Natural killer cell (primary cell): ENCODE data around the gene FRRS1L. TPM values are rescaled to one million over a fixed set of nuclear protein-coding genes. Genes with fewer than 3 reads are reported as not detected.

Source experiments
- ATAC-seq, 3 donors: fragments of 150-1000 bp in 2 of 3; fragments of 200-7000 bp in 1 of 3; cut with Tn5 transposase; 1 replicate in 1 of 3; 2 replicates in 2 of 3; pipeline ENCODE4 v1.10.0; 2021; ENCODE audit warnings: mild to moderate bottlenecking in 2 of 3, moderate library complexity in 2 of 3
- DNase-seq, 2 donors: peaks; one replicate each; pipeline versions ENCODE4 v3.0.0 to v3.0.0-alpha.2; 2013 to 2021; ENCODE audit warnings: mixed read lengths in 1 of 2
- H3K27ac ChIP-seq: one replicate; pipeline ENCODE4 v1.5.1; 2013; ENCODE audit warnings: mild to moderate bottlenecking, low read length
- H3K27me3 ChIP-seq: one replicate; pipeline ENCODE4 v1.6.1; 2013; ENCODE audit warnings: low read length; ENCODE audit not compliant: control insufficient read depth, insufficient read depth
- H3K36me3 ChIP-seq: one replicate; pipeline ENCODE4 v1.6.1; 2013; ENCODE audit warnings: low read length; ENCODE audit not compliant: control insufficient read depth, insufficient read depth
- H3K4me1 ChIP-seq: one replicate; pipeline ENCODE4 v1.6.1; 2013; ENCODE audit warnings: low read length; ENCODE audit not compliant: control insufficient read depth, insufficient read depth
- H3K4me3 ChIP-seq: one replicate; pipeline ENCODE4 v1.5.1; 2013; ENCODE audit warnings: low read length
- H3K9me3 ChIP-seq: one replicate; pipeline ENCODE4 v1.6.1; 2013; ENCODE audit warnings: low read length; ENCODE audit not compliant: control insufficient read depth, insufficient read depth
- H3K27ac Mint-ChIP-seq, 2 donors: one replicate each; pipeline ENCODE4 v1.8.0; 2022; ENCODE audit warnings: mild to moderate bottlenecking in 2 of 2, mixed read lengths in 2 of 2, moderate library complexity in 1 of 2
- H3K27me3 Mint-ChIP-seq, 2 donors: one replicate each; pipeline ENCODE4 v1.8.0; 2022; ENCODE audit warnings: low read depth in 2 of 2, mixed read lengths in 2 of 2
- H3K36me3 Mint-ChIP-seq: one replicate; pipeline ENCODE4 v1.8.0; 2022; ENCODE audit warnings: mixed read lengths
- H3K4me1 Mint-ChIP-seq, 2 donors: one replicate each; pipeline ENCODE4 v1.8.0; 2022; ENCODE audit warnings: mixed read lengths in 2 of 2
- H3K4me3 Mint-ChIP-seq: one replicate; pipeline ENCODE4 v1.8.0; 2022; ENCODE audit warnings: mild to moderate bottlenecking, moderate library complexity, mixed read lengths
- H3K9me3 Mint-ChIP-seq, 2 donors: one replicate each; pipeline ENCODE4 v1.8.0; 2022; ENCODE audit warnings: mixed read lengths in 2 of 2
- WGBS: methylation state at CpG from one replicate; pipeline ENCODE4 v1.1.7; 2013; ENCODE audit warnings: missing lambda C conversion rate; ENCODE audit not compliant: insufficient coverage; 5-methylcytosine and 5-hydroxymethylcytosine counted together
- intact Hi-C: fragments of 100-400 bp; cut with micrococcal nuclease; formaldehyde crosslinking; loops from one replicate; pipeline ENCODE4 v1.14.2; 2022
- total RNA-seq, 4 donors: library from RNA; stranded (reverse); fragments of 120-200 nt in 1 of 4; gene quantifications; one replicate each; pipeline versions ENCODE4 v1.2.3 to v1.2.4, GENCODE V29; 2013 to 2022
- TF ChIP-seq, protein P1 (sequence below): fragments of 200-600 bp; IDR thresholded peaks from one replicate; pipeline ENCODE4 v1.8.0; 2022; ENCODE audit warnings: antibody characterized with exemption

The FRRS1L gene
- total RNA-seq, 3 donors from 2014 or later (not counting 1 experiment from before 2014, with no cell fraction given) = not detected

GRCh38 chr9:109085510-109085909 is 81.5 kb downstream of the FRRS1L start:
- Histone ChIP-seq H3K4me3 (no peak overlapping the region), H3K27me3 (no peaks in the 10 kb centered on the region), H3K27ac (no peak overlapping the region), H3K4me1 (no peaks in the 10 kb centered on the region), H3K36me3 (peaks cover 46% of the 10 kb centered on the region), H3K9me3 (no peaks in the 10 kb centered on the region)
- no peaks in the 10 kb centered on the region for H3K9me3 Mint-ChIP-seq
- TF ChIP-seq, protein P1, sequence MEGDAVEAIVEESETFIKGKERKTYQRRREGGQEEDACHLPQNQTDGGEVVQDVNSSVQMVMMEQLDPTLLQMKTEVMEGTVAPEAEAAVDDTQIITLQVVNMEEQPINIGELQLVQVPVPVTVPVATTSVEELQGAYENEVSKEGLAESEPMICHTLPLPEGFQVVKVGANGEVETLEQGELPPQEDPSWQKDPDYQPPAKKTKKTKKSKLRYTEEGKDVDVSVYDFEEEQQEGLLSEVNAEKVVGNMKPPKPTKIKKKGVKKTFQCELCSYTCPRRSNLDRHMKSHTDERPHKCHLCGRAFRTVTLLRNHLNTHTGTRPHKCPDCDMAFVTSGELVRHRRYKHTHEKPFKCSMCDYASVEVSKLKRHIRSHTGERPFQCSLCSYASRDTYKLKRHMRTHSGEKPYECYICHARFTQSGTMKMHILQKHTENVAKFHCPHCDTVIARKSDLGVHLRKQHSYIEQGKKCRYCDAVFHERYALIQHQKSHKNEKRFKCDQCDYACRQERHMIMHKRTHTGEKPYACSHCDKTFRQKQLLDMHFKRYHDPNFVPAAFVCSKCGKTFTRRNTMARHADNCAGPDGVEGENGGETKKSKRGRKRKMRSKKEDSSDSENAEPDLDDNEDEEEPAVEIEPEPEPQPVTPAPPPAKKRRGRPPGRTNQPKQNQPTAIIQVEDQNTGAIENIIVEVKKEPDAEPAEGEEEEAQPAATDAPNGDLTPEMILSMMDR = no peak
- intact Hi-C loops = no loop called here
- no peaks in the 10 kb centered on the region for H3K27me3 Mint-ChIP-seq
- H3K4me1 Mint-ChIP-seq = peaks cover 0 to 6% of the 10 kb centered on the region in 2 donors
- ATAC-seq (no peak), DNase-seq (no peak)
- no peak overlapping the region for H3K4me3 Mint-ChIP-seq
- no peak overlapping the region for H3K27ac Mint-ChIP-seq
- peaks cover 12% of the 10 kb centered on the region for H3K36me3 Mint-ChIP-seq

DNA sequence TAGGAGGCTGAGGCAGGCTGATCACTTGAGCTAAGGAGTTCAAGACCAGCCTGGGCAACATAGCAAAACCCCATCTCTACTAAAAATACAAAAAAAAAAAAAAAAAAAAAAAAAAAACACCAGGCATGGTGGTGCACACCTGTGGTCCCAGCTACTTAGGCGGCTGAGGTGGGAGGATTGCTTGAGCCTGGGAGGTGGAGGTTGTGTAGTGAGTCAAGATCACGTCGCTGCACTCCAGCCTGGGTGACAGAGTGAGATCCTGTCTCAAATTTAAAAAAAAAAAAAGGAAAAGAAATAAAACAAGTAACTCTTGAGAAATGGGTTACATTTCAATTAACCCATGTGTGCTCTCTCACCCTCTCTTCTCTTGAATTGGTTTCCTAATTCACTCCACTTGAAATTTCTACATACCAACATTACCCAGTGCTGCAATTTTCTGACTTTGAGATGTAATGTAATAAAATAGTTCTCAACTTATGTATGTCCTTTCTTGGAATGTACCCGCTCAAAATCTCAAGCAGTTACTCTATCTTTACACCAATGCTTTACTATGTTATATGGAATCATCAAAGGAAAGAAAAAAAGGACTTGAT is 83.1 kb downstream of the FRRS1L start:
- H3K27me3 Mint-ChIP-seq = no peaks in the 10 kb centered on the region
- intact Hi-C loops = no loop called here
- WGBS = 95% methylated on average over 3 of the region's 4 CpGs
- H3K9me3 Mint-ChIP-seq = no peaks in the 10 kb centered on the region
- peaks cover 0 to 6% of the 10 kb centered on the region in 2 donors for H3K4me1 Mint-ChIP-seq
- Histone ChIP-seq H3K27ac (no peak overlapping the region), H3K36me3 (peaks cover 49% of the 10 kb centered on the region), H3K27me3 (no peaks in the 10 kb centered on the region), H3K4me1 (no peaks in the 10 kb centered on the region), H3K9me3 (no peaks in the 10 kb centered on the region), H3K4me3 (no peak overlapping the region)
- DNase-seq (no peak), ATAC-seq (no peak)
- no peak overlapping the region for H3K27ac Mint-ChIP-seq
- TF ChIP-seq, protein P1 = no peak
- H3K36me3 Mint-ChIP-seq = peaks cover 18% of the 10 kb centered on the region
- no peak overlapping the region for H3K4me3 Mint-ChIP-seq

GRCh38 chr9:109083141-109083540 is 83.9 kb downstream of the FRRS1L start:
- no peak for ATAC-seq
- Histone ChIP-seq H3K36me3 (peaks cover 49% of the 10 kb centered on the region), H3K4me3 (no peak overlapping the region), H3K27me3 (no peaks in the 10 kb centered on the region), H3K4me1 (no peaks in the 10 kb centered on the region), H3K9me3 (no peaks in the 10 kb centered on the region), H3K27ac (no peak overlapping the region)
- no peaks in the 10 kb centered on the region for H3K9me3 Mint-ChIP-seq
- no peaks in the 10 kb centered on the region for H3K27me3 Mint-ChIP-seq
- no peak overlapping the region for H3K4me3 Mint-ChIP-seq
- 95% methylated on average over 6 of the region's 7 CpGs for WGBS
- TF ChIP-seq, protein P1 = no peak
- DNase-seq = no peak
- H3K4me1 Mint-ChIP-seq = peaks cover 0 to 6% of the 10 kb centered on the region in 2 donors
- intact Hi-C loops = no loop called here
- no peak overlapping the region for H3K27ac Mint-ChIP-seq
- peaks cover 26% of the 10 kb centered on the region for H3K36me3 Mint-ChIP-seq

DNA sequence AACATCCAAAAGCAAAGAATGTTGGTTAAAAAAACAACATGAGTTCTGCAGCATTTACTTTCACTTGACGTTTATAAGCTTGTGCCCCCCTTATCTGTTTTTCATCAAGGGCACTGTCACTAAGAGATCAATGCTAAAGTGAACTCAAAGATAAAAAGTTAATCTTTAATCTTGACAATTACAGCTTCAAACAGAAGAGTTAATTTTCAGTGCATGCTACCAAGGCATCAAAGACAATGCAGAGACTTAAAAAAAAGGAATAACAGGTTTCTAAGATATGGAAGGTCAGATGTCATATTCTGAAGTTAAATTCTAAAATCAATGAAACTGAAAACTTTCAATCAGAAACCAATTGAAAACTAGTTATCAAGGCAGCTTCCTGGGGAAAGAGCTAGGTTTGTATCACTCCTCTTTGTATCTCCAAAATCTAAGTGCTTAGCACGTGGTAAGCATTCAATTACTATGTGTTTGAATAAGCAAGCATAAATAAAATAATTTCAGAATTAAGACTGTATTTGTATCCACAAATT is 84.9 kb downstream of the FRRS1L start:
- no peak overlapping the region for H3K27ac Mint-ChIP-seq
- 85% methylated on average over 1 of the region's 2 CpGs for WGBS
- H3K27me3 Mint-ChIP-seq = no peaks in the 10 kb centered on the region
- Histone ChIP-seq H3K36me3 (peaks cover 50% of the 10 kb centered on the region), H3K4me3 (no peak overlapping the region), H3K4me1 (no peaks in the 10 kb centered on the region), H3K27ac (no peak overlapping the region), H3K27me3 (no peaks in the 10 kb centered on the region), H3K9me3 (no peaks in the 10 kb centered on the region)
- no peak for DNase-seq
- H3K4me1 Mint-ChIP-seq = no peaks in the 10 kb centered on the region
- intact Hi-C loops = no loop called here
- H3K36me3 Mint-ChIP-seq = peaks cover 26% of the 10 kb centered on the region
- ATAC-seq = no peak
- H3K4me3 Mint-ChIP-seq = no peak overlapping the region
- H3K9me3 Mint-ChIP-seq = no peaks in the 10 kb centered on the region
- TF ChIP-seq, protein P1 = no peak
